ENCODE results near the gene MCFD2.

Gene MCFD2

GRCh38 chr2:46915281-46915810, at the start of gene MCFD2:
TSS of gene MCFD2 (minus strand) at chr2:46915806. CDS start at chr2:46909171, 6,635 bp downstream.
- DNase-seq (ENCODE audit: low spot score): peak; percentile 76

GRCh38 chr2:46964835-46965560, 49.4 kb upstream of the MCFD2 start:
- peak; percentile 63 for DNase-seq (ENCODE audit: low spot score)

GRCh38 chr2:46963941-46964673, 48.5 kb upstream of the MCFD2 start:
- DNase-seq (ENCODE audit: low spot score): no peak

GRCh38 chr2:46963210-46963609, 47.6 kb upstream of the MCFD2 start:
- DNase-seq (ENCODE audit: low spot score): no peak

- no peak for DNase-seq (ENCODE audit: low spot score)
These were observed 47.1 kb upstream of the MCFD2 start for GRCh38 chr2:46962751-46963150.

- DNase-seq (ENCODE audit: low spot score): no peak
These were observed 45.0 kb upstream of the MCFD2 start for GRCh38 chr2:46960618-46961017.

GRCh38 chr2:46958431-46959017, 42.9 kb upstream of the MCFD2 start:
- no peak for DNase-seq (ENCODE audit: low spot score)

GRCh38 chr2:46956981-46957531, 41.5 kb upstream of the MCFD2 start:
- DNase-seq (ENCODE audit: low spot score): no peak

GRCh38 chr2:46955764-46956163, 40.2 kb upstream of the MCFD2 start:
- no peak for DNase-seq (ENCODE audit: low spot score)

GRCh38 chr2:46954951-46955571, 39.5 kb upstream of the MCFD2 start:
- DNase-seq (ENCODE audit: low spot score): peak; percentile 96

GRCh38 chr2:46952171-46952570, 36.6 kb upstream of the MCFD2 start:
- DNase-seq (ENCODE audit: low spot score): no peak

- DNase-seq (ENCODE audit: low spot score): no peak
These were observed 35.9 kb upstream of the MCFD2 start for GRCh38 chr2:46951290-46952064.

GRCh38 chr2:46950314-46950713, 34.7 kb upstream of the MCFD2 start:
- DNase-seq (ENCODE audit: low spot score): no peak

- DNase-seq (ENCODE audit: low spot score): no peak
These were observed 32.2 kb upstream of the MCFD2 start for GRCh38 chr2:46947841-46948240.

GRCh38 chr2:46945671-46946070, 30.1 kb upstream of the MCFD2 start:
- no peak for DNase-seq (ENCODE audit: low spot score)

GRCh38 chr2:46943881-46944798, 28.5 kb upstream of the MCFD2 start:
- no peak for DNase-seq (ENCODE audit: low spot score)

GRCh38 chr2:46942891-46943626, 27.5 kb upstream of the MCFD2 start:
- DNase-seq (ENCODE audit: low spot score): no peak

GRCh38 chr2:46942143-46942526, 26.5 kb upstream of the MCFD2 start:
- peak; percentile 43 for DNase-seq (ENCODE audit: low spot score)

- no peak for DNase-seq (ENCODE audit: low spot score)
These were observed 24.2 kb upstream of the MCFD2 start for GRCh38 chr2:46939626-46940359.
